DMS114 treated with DMSO at 0.1 percent for 48 hours (cell line): Measurements from ENCODE around the gene KDM6B.
"Not testable (repeated sequence)": the region's sequence is repeated elsewhere in the genome, so short reads cannot be mapped to it uniquely, and the experiment has no call there.

Experiments used
- DNase-seq: peaks from one replicate; lab custom pipeline; 2025; ENCODE audit not compliant: unreplicated experiment; lab: John Stamatoyannopoulos, UW

Gene KDM6B

GRCh38 chr17:7852262-7852670, 18.2 kb downstream of the KDM6B start:
- no peak for DNase-seq

GRCh38 chr17:7852919-7853690, 19.1 kb downstream of the KDM6B start:
- no peak for DNase-seq

DNA sequence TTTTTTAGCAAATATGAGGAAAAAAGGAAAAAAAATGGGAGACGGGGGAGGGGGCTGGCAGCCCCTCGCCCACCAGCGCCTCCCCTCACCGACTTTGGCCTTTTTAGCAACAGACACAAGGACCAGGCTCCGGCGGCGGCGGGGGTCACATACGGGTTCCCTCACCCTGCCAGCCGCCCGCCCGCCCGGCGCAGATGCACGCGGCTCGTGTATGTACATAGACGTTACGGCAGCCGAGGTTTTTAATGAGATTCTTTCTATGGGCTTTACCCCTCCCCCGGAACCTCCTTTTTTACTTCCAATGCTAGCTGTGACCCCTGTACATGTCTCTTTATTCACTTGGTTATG, 19.6 kb downstream of the KDM6B start:
- peak; percentile 26 for DNase-seq

- DNase-seq: no peak
Measured at GRCh38 chr17:7854078-7854777, 20.2 kb downstream of the KDM6B start.

- no peak for DNase-seq
Measured at GRCh38 chr17:7854851-7855659, 21.0 kb downstream of the KDM6B start, which contains the start of gene TMEM88. TSS of gene TMEM88 (plus strand) at chr17:7855066. CDS start at chr17:7855075, 9 bp downstream.

DNA sequence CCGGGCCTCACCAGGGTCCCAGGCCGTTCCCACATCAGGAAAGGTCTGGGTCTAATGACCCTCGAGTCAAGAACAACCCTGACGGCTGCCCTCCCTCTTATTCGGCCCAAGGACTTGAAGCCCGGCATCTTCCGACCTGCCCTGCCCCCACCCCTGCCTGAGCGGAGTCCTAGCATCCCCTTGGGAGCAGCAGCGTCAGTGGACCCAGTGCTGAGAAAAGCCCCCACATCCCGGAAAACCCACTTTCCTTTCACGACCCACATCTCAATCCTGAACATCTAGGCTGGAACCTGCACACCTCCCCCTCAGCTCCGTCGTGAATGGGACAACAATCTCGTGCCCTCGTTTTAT, 21.6 kb downstream of the KDM6B start:
- no peak for DNase-seq

DNA sequence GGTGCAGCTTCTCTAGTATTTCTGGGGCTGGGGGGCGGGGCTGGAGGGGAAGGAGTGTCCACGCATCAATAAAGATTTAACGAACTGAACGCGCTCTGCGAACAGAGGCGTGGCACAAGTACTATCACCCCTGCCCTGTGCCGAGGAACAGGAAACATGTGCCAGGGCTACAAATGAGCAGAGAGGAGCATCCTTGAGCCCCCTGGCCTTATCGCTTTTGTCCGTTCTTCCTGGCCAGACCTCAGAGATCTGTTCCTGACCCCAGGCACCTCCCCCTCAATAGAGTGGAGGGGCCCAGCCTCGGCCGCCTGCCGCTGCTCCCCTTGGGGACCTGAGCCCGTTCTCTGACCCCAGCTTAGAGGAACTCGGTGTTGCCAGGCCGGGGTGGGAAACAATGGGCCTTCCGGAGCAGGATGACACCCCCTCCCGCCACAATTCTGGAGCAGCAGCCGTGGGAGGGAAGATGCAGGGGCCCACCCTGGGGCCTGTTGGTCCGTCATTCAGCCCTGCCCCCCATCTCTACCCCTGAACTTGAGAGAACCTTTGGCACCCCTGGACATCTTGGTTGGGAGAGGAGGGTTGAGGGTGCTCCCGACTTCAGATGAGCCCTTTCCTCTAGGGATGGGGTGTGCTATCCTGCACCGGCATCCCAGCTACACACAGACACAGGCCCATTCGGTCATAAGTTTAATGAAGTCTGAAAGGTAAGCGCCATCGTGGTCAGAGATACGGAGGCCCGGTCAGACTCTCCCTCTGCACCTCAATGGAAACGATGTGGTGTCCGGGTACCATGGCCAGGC, 22.2 kb downstream of the KDM6B start:
- peak; percentile 35 for DNase-seq

GRCh38 chr17:7856811-7857712, 23.0 kb downstream of the KDM6B start, which contains the start of gene NAA38:
TSS of gene NAA38 (minus strand) at chr17:7857559. CDS start at chr17:7857463, 96 bp downstream.
- peak; percentile 99 for DNase-seq

DNA sequence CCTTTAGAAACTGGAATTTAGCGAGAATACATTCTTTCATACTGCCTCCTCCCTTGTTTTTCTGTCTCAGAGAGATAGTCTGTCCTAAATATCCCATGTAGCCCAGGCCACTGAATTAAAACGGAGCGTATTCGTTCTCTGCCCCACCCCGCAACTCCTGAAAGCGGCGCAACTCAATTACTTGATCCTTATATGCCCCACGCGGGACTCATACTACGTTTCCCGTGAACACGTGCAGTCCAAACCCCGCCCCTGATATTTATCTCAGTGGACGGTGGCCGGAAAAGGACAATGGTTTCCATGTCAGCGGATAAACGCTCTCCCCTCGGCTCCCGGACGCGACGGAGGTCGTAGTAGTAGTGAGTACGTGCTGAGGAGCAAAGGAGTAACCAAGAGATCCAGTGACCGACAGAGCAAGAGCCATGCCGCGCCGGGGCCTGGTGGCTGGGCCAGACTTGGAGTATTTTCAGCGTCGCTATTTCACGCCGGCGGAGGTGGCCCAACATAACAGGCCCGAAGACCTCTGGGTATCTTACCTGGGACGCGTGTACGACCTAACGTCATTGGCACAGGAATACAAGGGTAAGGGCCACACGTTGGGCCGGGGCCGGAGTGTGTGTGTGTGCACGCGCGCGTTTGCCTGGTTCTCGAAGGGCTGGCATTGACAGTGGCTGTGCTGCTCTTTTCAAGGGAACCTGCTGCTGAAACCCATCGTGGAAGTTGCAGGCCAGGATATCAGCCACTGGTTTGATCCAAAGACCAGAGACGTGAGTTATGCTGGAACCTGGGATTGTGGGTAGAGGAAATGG, 23.9 kb downstream of the KDM6B start, which contains the start of gene CYB5D1:
Gene CYB5D1, plus strand, starts transcription at position 291 of the 809 bp plus-strand sequence. Its CDS starts 132 bp downstream, at position 423.
- peak; percentile 96 for DNase-seq

GRCh38 chr17:7858522-7858810, 24.4 kb downstream of the KDM6B start:
- DNase-seq: peak; percentile 36

GRCh38 chr17:7859028-7859427, 25.0 kb downstream of the KDM6B start:
- no peak for DNase-seq

- DNase-seq: no peak
Measured at GRCh38 chr17:7862692-7863437, 28.8 kb downstream of the KDM6B start.

DNA sequence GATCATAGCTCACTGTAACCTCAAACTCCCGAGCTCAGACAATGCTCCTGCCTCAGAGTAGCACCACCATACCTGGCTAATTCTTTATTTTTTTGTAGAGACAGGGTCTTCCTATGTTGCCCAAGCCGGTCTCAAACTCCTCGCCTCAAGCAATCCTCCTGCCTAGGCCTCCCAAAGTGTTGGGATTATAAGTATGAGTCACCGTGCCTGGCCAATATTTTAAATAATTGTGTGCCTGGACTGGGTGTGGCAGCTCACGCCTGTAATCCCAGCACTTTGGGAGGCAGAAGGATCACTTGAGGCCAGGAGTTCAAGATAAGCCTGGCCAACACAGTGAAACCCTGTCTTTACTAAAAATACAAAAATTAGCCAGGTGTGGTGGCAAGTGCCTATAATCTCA, 30.4 kb downstream of the KDM6B start:
- not testable (repeated sequence) for DNase-seq

- DNase-seq: no peak
Measured at GRCh38 chr17:7864995-7865650, 31.1 kb downstream of the KDM6B start.

DNA sequence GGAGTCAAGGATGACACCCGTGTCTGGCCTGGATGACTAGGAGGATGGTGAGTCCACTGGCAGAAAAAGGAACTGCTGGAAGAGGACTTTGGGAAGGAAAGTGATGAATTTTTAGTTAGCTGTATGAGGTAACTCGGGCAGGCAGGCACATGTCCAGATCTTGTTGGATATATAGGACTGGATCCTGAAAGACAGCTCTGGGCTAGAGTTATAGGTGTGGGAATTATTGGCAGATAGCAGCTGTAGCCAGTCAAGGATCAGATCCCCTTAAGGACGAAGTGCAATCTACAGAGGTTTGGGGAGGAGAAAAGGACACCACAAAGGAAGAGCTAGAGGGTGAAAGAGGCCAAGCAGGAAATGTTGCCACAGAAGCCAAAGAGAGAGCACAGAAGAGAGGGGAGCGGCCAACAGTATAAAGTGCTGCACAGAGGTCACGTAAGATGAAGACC, 33.9 kb downstream of the KDM6B start:
- no peak for DNase-seq

GRCh38 chr17:7873051-7873450, 39.0 kb downstream of the KDM6B start:
- DNase-seq: no peak

DNA sequence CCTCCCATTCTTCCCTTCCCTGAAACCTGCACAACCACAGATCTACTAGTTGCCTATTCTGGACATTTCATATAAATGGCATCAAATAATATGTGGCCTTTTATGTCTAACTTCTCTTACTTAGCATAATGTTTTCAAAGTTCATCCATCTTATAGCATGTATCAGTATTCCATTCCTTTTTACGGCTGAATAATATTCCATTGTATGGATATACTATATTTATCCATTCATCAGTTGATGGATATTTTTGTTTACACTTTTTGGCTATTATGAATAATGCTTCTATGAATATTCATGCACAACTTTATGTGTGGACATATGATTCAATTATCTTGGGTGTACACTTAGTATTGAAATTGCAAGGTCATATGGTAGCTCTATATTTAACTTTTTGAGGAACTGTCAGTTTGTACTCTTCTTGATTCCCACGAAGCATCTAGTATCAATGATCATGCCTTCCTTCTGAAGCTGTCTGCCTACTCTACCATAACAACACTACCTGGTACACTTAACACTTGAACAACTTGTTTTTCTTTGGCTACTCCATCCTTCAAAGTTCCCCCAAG, 41.9 kb downstream of the KDM6B start:
- no peak for DNase-seq
